CD1c-positive myeloid dendritic cell (primary cell): ENCODE data around the gene PILRB.
A peak's percentile ranks its signal among the peaks of the same experiment; 100 is the strongest.
"Not testable (repeated sequence)": the region's sequence is repeated elsewhere in the genome, so short reads cannot be mapped to it uniquely, and the experiment has no call there.

Source experiments
- DNase-seq: peaks from one replicate; pipeline ENCODE4 v3.0.0-alpha.2; 2016; ENCODE audit errors: extremely low spot score

PILRB gene

DNA sequence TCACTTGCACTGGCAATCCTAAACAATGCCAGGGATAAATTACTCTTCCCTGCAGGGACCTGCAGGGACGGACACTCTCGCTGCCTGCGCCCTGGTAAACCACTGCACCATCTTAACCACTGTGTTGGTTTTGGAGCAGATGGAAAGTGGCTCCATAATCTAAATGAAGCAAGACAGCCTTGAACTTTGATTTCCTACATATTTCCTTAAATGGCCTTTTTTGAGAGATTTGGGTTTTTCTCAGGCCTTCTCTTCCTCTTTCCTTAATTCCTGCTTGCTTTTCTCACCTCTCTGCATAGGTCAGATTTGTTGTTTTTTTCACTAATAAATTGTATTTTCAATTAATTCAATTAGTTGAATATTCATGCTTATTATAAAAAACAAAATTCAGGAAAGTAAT, 18.1 kb downstream of the PILRB start:
- no peak for DNase-seq

DNA sequence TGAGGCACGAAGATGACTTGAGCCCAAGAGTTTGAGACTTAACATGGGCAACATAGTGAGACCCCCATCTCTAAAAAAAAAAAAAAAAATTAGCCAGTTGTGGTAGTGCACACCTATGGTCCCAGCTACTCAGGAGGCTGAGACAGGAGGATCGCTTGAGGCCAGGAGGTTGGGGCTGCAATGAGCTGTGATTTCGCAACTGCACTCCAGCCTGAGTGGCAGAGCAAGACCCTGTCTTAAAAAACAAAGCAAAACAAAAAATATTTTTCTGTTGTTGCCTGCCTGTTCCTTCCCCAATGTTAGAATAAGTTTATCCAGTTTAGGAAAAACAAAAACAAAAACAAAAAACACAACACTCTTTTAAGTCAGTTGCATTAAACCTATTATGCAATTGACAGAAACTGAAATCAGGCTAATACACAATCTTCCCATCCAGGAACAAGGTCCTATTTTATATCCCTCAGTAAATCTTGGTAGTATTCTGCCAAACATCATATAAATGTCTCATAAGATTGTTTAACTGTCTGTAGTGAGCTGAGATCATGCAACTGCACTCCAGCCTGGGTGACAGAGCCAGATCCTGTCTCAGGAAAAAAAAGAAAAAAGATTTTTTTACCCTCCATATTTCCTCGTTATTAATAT, 20.3 kb downstream of the PILRB start:
- no peak for DNase-seq

DNA sequence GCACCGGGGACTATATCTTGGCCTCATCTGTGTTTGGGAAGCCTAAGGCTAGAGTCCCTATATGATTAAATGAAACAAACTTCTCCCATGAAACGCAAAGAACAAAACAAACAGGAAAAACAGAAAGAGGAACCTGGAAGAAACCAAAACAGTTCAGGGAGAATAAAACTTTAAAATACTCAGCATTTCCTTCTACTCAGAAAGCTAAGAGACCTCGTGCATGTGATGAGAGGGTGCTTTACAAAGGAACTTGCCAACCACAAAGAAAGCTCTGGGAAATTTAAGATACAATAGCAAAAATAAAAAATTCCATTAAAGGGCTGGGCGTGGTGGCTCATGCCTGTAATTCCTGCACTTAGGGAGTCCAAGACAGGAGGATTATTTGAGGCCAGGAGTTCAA, 22.3 kb downstream of the PILRB start:
- peak; percentile 79 for DNase-seq

DNA sequence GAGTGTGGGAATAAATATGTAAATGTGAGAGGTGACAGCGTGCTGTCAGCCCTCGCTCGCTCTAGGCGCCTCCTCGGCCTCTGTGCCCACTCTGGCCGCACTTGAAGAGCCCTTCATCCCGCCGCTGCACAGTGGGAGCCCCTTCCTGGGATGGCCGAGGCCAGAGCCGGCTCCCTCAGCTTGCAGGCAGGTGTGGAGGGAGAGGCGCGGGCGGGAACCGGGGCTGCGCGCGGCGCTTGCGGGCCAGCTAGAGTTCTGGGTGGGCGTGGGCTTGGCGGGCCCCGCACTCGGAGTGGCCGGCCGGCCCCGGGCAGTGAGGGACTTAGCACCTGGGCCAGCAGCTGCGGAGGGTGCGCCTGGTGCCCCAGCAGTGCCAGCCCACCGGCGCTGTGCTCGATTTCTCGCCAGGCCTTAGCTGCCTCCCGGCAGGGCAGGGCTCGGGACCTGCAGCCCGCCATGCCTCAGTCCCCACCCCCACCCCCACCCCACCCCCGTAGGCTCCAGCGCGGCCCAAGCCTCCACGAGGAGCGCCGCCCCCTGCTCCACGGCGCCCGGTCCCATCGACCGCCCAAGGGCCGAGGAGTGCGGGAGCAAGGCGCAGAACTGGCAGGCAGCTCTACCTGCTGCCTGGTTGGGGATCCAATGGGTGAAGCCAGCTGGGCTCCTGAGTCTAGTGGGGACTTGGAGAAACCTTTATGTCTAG, 23.8 kb downstream of the PILRB start:
- not testable (repeated sequence) for DNase-seq

DNA sequence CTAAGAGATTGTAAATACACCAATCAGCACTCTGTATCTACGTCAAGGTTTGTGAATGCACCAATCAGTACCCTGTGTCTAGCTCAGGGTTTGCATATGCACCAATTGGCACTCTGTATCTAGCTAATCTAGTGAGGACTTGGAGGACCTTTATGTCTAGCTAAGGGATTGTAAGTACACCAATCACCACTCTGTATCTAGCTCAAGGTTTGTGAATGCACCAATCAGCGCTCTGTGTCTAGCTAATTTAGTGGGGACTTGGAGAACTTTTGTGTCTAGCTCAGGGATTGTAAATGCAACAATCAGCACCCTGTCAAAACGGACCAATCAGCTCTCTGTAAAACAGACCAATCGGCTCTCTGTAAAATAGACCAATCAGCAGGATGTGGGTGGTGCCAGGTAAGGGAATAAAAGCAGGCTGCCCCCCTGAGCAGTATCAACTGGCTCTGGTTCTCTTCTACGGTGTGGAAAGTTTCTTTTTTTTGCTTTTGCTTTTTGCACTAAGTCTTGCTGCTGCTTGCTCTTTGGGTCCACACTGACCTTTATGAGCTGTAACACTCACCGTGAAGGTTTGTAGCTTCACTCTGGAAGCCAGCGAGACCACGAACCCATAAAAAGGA, 24.4 kb downstream of the PILRB start:
- peak; percentile 38 for DNase-seq

DNA sequence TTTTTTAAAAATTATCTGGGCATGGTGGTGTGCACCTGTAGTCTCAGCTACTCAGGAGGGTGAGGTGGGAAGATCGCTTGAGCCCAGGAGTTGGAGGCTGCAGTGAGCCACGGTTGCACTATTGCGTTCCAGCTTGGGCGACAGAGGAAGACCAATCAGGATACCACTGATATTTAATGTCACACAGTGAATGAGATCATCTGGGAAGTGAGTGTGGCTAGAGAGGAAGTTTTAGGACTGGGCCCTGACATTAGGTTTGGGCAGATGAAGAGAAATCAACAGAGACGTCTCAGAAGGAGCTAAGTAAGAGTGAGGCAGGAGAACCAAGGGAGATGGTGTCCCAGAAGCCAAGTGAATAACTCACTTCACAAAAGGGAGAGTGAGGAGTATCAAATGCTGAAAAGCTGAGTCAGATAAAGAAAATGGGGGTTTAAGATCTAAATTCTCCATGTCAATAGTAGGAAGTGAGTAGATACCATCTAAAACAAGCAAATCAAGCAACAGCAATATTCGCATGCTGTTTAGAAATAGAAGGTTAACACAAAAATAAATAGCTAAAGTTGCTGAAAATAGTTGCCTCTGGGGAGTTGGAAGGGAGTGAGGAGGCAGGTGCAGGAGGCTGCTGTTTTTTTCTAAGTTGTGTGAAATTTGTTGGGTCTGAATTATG, 26.8 kb downstream of the PILRB start:
- DNase-seq: peak; percentile 77

DNA sequence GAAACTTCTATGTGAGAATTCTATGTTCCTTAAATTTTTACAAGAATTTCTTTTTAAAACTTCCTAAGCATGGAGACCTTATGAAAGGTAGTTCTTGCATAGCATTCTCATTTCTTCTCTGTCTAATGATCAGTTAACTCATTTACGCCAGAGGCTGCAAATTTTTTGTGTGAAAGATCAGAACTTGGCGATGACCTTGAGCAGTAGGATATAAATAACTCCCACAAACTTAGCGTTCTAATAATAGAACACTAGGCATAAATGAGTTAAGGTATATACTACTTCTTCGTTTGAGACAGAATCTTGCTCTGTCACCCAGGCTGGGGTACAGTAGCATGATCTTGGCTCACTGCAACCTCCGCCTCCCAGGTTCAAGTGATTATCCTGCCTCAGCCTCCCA, 29.0 kb downstream of the PILRB start:
- DNase-seq: no peak

DNA sequence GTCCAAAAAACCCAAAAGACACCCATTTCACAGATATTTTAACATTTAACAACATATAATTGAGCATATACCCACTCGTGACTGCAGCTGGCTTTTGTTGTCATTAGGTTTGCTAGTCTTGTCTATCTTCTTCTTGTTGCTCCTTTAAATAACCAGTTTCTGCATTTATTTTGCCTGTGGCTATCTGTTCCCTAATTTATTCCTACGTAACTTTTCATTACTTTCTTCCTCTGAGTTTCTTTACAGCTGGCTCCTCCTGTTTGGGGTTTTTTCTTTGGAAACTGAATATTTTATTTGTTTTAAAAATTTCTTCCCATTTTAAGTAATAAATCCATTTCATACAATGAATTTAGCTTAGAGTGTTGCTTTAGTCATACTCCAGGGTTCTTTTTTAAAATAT, 29.8 kb downstream of the PILRB start:
- no peak for DNase-seq

DNA sequence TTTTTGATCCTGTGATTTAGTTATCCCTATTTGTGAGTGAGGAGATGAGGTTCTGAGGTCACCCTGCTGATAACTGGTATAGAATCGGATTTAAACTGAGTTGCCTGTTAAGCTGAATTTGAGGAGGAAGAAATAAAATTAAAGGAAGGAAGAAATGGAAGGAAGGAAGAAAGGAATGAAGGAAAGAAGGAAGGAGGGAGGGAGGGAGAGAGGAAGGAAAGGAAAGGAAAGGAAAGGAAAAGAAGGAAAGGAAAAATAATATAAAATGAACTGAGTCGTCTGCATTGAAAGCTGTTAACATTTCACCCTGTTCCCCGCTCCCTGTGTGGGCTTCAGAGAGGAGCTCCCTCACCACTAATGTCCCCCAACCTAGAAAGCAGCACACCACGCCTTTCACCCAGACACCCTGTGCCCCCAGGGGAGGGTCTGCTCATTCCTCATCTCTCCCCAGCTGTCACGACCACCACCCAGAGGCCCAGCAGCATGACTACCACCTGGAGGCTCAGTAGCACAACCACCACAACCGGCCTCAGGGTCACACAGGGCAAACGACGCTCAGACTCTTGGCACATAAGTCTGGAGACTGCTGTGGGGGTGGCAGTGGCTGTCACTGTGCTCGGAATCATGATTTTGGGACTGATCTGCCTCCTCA, 31.6 kb downstream of the PILRB start:
- no peak for DNase-seq

DNA sequence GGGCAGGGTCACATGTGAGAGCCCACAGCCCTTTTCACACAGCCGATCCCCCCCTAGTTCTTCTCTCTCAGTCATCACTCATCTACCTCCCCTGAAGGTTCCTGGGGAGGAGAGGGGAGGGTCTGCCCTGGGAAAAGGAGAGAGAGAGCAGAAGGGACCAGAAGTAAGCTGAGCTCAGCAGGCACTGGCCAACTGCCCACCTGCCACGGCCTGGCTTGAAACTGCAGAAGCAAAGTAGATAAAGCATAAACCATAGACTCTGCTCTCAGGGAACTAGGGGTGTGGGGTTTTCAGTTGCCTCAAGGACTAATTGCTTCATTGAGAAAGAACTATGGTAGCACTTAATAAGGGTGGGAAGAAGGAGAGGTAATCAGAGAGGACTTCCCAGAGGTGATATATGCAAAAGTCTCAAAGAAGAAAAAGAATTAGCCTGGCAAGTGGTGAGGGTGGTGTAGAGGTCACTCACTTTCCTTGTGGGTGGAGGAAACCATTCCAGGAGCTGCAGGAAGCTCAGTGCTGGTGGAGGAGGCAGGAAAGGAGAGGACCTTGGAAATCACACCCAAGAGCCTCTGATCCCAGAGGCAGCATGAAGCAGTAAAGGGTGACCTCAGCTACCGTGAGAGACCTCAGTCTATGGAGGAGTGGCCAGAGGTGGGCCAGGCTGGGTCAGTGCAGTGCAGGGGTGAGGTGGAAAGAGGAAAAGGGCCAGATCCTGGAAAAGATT, 32.5 kb downstream of the PILRB start:
- no peak for DNase-seq

DNA sequence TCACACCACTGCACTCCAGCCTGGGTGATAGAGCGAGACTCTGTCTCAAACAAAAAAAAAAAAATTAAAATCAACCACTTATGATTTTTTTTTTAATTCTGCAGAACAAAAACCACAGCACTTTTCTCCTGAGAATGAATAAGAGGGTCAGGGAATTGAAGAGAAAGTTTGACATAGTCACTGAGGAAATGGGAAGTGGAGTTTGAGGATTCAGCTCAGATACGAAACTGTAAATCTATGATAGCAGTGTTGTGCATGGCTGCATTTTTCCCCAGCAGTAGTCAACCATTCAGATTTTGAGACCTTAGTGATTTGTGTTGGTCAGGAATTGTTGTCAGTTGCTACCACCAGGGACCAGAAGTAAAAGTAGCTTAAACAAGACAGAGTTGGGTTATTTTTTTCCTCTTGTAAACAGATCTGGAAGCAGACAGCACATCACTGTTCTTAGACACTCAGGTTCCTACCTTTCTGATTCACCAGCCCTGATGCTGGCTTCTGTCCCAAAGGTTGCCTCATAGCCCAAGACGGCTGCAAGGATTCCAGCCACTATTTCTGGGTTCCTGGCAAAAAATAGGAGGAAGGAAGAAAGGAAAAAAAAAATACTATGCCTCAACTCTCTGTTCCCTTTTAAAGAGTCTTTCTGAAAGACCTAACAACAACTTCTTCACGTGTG, 35.5 kb downstream of the PILRB start:
- peak; percentile 52 for DNase-seq

DNA sequence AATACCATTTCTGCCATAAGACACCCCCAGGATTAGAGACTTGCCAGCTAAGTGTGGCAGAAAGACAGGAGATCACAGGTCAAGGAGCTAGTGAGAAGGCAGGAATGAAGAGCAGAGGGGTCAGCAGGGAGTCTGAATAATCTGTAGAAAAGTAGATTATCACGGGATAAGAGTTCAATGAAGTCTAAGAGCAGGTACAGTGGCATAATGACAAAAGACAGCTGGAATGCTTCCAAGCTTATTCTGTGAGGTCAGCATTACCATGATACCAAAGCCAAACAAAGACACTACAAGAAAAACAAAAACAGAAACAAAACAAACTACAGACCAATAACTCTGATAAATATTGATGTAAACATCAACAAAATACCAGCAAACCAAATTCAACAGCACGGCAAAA, 36.2 kb downstream of the PILRB start:
- DNase-seq: no peak

DNA sequence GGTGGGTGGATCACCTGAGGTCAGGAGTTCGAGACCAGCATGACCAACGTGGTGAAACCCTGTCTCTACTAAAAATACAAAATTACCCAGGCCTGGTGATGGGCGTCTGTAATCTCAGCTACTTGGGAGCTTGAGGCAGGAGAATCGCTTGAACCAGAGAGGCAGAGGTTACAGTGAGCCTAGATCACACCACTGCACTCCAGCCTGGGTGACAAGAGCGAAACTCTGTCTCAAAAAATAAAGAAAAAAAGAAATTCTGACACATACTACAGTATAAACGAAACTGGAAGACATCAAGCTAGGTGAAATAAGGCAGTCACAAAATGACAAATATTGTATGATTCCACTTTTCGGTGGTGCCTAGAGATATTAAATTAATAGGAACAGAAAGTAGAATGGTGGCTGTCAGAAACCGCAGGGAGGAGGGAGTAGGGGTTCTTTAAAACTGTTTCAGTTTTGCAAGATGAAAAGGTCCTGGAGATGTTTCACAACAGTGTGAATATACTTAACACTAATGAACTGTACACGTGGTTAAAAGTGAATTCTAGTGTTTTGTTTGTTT, 38.6 kb downstream of the PILRB start:
- DNase-seq: peak; percentile 93

DNA sequence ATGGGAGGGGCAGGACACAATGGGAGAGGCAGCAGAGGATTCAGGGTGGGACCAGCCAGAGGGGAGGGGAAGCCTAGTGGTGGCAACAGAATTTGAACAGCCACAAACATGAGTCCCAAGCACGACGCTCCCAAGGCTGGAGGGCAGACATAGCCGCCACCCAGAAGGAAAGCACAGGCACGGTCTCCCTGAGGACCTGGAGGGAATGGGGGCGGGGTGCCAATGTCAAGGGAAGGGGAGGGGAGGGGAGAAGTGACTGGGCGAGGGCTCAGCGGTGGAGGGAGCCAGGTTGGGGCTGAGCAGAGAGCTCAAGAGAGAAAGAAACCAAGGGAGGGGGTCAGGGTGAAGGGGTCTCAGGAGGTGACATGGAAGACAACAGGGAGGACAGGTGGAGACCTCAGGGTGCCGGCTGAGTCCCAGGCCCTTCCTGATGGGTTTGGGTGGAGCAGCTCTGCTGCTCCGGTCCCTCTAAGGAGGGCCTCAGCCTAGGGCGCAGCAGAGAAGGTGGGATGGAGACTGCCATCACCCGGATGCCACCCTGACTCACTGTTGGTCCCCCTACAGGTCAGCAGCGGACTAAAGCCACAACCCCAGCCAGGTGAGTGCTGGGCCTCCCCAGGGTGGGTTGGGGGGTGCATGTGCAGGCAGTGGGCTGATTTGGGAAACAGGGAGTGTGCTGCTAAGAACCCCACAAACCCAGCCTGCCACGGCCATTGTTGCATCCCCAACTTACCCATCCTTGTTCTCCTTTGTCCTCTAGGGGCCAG, 39.6 kb downstream of the PILRB start:
- no peak for DNase-seq

DNA sequence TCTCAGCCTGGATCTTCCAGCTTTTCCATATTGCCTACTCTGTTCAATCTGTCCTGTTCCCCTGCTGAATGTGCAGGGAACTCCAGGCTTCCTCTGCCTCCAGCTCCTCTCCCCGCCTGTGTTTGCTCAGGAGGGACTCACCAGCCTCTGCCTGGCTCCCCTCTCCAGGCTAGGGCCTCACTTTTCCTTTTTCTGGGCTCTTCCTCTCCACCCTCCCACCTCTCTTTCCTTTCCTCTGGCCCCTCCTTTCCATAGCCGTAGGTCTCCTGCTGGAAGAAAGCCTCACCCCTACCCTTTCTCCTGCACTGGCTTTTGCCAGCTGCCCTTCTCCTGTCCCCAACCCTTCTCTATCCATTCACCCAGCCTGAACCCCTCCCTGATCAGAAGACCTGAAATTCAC, 40.3 kb downstream of the PILRB start:
- DNase-seq: no peak

DNA sequence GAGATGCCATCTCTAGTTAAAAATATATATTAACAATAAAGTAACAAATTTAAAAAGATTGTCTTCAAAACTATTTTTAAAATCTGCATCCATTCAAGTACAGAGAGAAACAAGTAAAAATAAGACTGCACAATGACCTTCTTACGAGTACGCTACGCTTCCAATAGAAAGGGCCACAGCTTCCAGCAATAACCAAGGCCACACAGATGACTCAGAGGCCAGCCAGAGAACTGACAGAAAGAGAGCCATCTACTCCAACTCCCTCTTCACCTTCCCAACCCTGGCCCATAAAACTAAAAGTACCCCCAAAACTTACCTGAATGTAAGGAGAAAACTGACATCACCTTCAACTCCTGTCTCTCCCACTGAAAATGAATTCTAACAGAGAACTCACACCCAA, 42.1 kb downstream of the PILRB start:
- no peak for DNase-seq

DNA sequence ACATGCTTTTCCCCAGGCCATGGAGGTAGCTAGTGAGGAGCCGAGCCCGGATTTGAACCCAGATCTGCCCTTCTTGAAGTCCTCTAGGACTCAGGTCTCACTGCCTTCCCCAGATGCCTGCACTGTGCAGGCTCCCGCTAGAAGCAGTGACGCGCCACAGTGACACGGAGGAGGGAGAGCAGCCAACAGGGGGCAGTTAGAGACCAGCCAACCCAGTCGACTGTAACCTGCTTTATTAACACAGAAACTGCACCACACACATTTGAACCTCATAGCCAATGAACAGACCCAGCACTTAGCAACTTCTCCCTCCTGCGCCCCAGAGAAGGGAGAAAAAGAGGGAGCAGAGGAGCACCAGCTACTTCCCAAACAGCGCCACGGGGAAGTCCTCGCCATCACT, 42.7 kb downstream of the PILRB start:
- DNase-seq: no peak

DNA sequence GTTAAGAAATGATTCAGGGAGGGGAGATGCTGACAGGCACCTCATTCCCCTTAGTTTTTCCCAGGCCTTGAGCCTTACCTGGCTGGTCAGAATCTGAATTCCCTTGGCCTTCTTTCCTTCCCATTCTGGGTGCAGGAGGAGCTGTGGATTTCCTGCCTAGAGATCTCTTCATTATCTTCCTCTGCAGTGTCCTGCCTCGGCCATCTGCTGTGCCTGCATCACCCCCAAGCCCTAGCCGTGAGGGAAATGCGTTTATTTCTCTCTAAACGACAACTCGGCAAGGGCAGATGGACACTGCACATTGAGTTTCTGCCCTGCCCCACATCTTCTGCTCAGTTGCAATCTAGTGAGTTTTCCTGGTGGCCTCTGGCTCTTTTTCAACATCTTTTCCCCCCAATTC, 43.9 kb downstream of the PILRB start:
- no peak for DNase-seq

DNA sequence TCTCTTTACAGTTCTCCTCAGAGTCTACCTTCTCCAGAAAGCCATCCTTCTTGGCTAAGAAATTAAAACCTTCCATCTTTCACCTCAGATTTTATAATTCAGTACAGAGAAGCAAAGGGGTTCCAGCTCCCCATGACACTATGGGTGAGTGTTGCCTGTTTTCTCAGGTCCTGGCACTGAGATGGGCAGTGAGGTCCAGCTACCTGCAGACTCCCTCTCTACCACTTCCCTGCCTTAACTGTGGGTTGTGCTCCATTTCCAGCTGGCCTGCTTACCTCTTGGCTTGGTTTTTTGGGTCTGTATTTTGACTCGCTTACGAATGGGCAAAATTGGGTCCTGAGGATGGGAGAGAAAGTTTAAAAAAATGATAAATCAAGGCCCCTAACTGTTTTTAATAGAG, 44.3 kb downstream of the PILRB start:
- no peak for DNase-seq

DNA sequence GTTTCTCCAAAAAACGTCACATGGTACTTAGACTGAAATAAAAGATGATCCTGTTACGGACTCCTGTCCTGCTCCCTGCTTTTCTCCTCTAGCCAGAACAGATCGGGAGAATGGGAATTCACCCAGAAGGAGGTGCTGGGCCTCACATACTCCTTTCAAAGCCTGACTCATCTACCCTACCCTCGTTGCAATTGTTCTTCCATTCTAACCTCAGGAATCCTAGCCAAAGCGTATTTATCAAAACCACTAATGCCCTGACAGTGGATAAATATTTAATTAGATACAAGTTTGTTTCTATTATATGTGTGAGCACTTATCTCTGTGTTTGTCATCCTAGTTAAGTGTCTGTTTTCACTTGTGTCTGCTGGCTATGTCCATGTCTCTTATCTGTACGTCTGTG, 48.9 kb downstream of the PILRB start:
- DNase-seq: no peak
